Stimulated activated CD8-positive, alpha-beta memory T cell treated with anti-CD3 and anti-CD28 coated beads, Interleukin-12 subunit alpha, Interleukin-12 subunit beta, amount 100 ng/mL, for 24 hours (primary cell): Measurements from ENCODE around the gene IL6ST.
"Not testable (repeated sequence)": the region's sequence is repeated elsewhere in the genome, so short reads cannot be mapped to it uniquely, and the experiment has no call there.

Experiments used
- DNase-seq: peaks from one replicate; pipeline ENCODE4 v3.0.0-alpha.2; 2020; ENCODE audit errors: extremely low read depth

Gene IL6ST

GRCh38 chr5:55994495-55994997, at the start of gene IL6ST:
Gene IL6ST (minus strand): TSS chr5:55994963. CDS start chr5:55976278, 18,685 bp downstream.
- no peak for DNase-seq

- DNase-seq, result no peak
Measured at GRCh38 chr5:56039985-56040384, 45.2 kb upstream of the IL6ST start.

DNA sequence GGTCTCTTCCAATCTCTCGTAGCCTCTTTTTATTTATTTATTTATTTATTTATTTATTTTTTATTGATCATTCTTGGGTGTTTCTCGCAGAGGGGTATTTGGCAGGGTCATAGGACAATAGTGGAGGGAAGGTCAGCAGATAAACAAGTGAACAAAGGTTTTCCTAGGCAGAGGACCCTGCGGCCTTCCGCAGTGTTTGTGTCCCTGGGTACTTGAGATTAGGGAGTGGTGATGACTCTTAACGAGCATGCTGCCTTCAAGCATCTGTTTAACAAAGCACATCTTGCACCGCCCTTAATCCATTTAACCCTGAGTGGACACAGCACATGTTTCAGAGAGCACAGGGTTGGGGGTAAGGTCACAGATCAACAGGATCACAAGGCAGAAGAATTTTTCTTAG, 43.4 kb upstream of the IL6ST start:
- DNase-seq, result not testable (repeated sequence)

GRCh38 chr5:56037531-56038010, 42.8 kb upstream of the IL6ST start:
- no peak for DNase-seq

GRCh38 chr5:56035394-56035793, 40.6 kb upstream of the IL6ST start:
- not testable (repeated sequence) for DNase-seq

GRCh38 chr5:56029871-56030630, 35.3 kb upstream of the IL6ST start:
- not testable (repeated sequence) for DNase-seq

DNA sequence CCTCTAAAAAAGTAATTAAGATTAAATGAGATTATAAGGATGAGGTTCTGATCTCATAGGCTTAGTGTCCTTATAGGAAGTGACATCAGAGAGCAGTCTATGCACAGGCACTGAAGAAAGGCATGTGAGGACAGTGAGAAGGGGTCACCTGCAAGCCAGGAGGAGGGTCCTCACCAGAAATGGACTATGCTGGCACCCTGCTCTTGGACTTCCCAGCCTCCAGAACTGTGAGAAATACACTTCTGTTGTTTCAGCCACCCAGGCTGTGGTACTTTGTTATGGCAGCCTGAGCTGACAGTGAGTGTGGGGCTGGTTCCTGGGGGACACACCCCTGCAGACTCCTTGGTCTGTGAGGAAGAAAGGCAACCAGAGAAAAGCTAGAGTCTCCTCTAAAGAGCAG, 34.7 kb upstream of the IL6ST start:
- DNase-seq, result no peak

- no peak for DNase-seq
Measured at GRCh38 chr5:56028708-56029107, 33.9 kb upstream of the IL6ST start.

DNA sequence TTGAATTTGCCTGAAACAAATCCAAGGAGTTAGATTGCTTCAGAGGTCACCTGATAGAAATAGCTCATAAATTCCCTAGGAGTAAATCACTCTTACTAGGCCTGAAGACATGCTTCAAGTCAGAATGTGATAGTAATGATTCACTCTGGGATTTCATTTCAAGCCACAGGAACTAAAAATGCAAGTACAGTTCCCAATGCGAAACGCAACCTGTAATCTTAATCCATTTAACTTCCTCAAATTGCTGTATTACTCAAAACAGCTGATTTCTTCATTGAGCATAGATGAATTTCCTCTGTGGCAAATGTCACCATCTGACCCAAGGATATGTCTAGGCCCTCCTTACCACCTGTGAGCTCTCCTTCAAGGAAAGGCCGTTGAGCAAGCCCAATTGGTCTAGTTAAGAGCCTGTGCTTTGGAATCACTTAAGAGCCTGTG, 32.1 kb upstream of the IL6ST start:
- no peak for DNase-seq

- DNase-seq, result no peak
Measured at GRCh38 chr5:56025151-56025885, 30.6 kb upstream of the IL6ST start.

GRCh38 chr5:56024810-56025150, 30.0 kb upstream of the IL6ST start:
- DNase-seq, result no peak

DNA sequence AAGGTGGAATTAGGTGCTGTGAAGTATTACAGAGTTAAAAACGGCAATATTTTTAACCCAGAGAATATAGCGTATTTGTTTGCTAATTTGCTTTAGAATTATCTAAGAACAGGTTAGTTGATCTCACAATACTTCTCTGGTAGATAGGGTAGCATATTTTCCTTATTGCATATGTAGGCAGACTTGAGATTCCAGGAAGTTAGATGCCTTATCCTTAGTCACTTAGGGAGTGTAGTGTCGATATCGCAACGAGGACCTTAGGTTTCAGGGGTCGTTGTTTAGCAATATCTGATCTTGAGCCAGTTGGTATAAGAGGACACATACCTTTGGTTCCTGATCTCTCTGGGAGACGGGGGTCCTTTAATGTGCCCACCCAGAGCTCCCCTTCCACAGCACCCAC, 28.5 kb upstream of the IL6ST start:
- DNase-seq, result no peak

- no peak for DNase-seq
Measured at GRCh38 chr5:56019306-56020272, 24.8 kb upstream of the IL6ST start.

- DNase-seq, result no peak
Measured at GRCh38 chr5:56018832-56019231, 24.1 kb upstream of the IL6ST start.

GRCh38 chr5:56014701-56015100, 19.9 kb upstream of the IL6ST start:
- not testable (repeated sequence) for DNase-seq

GRCh38 chr5:56013939-56014338, 19.2 kb upstream of the IL6ST start:
- not testable (repeated sequence) for DNase-seq

DNA sequence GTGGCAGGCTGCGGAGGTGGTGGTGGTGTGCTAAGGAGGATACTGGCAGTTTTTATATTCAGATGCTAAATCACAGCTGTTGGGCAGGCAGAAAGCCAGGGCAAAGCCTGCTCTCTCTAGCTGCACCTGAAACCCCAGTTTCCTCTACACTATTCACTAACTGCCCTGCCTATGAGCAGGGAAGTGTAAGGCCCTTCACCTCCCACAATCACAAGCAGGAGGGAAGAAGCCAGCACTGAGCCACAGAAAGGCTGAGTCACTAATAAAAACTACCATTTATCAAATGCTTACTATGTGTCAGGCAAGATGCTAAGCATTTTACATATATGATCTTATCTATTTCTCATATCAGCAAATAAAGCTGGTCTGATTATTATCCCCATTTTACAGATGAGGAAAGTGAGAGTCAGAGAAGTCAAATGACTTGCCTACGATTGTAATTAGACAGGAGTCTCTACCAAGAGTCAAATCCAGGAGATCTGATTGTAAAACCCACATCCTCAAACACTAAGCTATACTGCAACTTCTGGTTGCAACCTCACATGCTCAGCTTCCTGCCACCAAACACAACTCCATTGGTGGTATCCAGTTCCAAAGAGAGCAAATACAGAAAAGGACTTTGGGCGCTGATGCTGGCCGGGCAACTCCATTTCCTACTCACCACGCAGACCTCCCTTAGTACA, 17.7 kb upstream of the IL6ST start:
- DNase-seq, result no peak

DNA sequence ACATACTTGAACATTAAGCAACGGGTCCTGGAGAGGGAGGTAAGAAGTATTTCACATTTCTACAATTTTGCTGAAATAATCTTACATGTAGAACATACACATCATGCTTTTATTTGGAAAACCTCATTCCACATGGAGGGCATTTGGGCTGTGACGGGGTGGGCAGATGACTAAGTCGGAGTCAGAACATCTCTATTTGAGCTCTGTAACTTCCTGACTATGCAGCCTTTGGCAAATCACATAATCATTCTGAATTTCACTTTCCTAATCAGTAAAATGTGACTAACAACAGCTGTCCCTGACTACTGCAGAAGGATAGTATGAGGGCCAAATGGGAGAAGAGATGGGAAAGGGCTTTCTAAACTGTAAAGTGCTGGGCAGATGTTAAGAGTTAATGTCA, 17.1 kb upstream of the IL6ST start:
- no peak for DNase-seq

DNA sequence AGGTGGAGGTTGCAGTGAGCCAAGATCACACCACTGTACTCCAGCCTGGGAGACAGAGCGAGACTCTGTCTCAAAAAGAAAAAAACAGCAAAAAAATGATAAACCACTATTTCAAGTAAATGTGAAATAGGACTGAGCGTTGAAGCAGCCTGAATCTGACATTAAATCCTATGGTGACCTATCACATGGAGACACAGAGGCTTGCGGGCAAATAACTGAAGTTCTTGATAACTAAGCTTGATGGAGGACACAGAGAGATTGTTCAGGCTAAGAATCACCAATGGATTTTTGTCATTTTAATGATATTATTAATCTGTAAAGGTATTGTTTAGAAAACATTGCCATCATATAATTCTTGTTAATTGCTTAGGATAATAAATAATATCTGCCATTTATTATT, 15.7 kb upstream of the IL6ST start:
- DNase-seq, result no peak

- DNase-seq, result no peak
Measured at GRCh38 chr5:56006600-56006999, 11.8 kb upstream of the IL6ST start.

GRCh38 chr5:56006094-56006493, 11.3 kb upstream of the IL6ST start:
- no peak for DNase-seq
